ENCODE measurements around the gene SH3TC1. TPM values are rescaled to one million over a fixed set of nuclear protein-coding genes. Genes with fewer than 3 reads are reported as not detected.
A peak's percentile ranks its signal among the peaks of the same experiment; 100 is the strongest.

SH3TC1 gene
- polyA plus RNA-seq, 1 experiment: 1.2 TPM

- no peak overlapping the region for H3K4me3 ChIP-seq (ENCODE audit: low read depth, low read length)
- DNase-seq (ENCODE audit: low read depth): peak; percentile 59
- CTCF ChIA-PET: interaction anchor here (0.5 to 1.6 kb wide), 6 partner anchors 9 to 124 kb away, joined by 3 to 8 read pairs (median 4); partner anchors contain the start of gene HTRA3
- POLR2A ChIA-PET: no interaction called here
- no peaks in the 10 kb centered on the region for H3K36me3 ChIP-seq (ENCODE audit: control insufficient read depth, insufficient read depth, low read length)
- H3K27me3 ChIP-seq (ENCODE audit: control insufficient read depth, insufficient read depth, low read length): no peaks in the 10 kb centered on the region
- no peak for TF ChIP-seq CTCF (IDR thresholded peaks at IDR 0.05; ENCODE audit: insufficient read depth, low read depth, low read length)
Measured at GRCh38 chr4:8278421-8279287, 79.6 kb downstream of the SH3TC1 start.

- ChIA-PET CTCF (interaction anchor here (0.5 to 1.5 kb wide), 2 partner anchors 26 to 115 kb away, joined by 3 to 4 read pairs; no protein-coding TSS in a partner anchor), POLR2A (no interaction called here)
- TF ChIP-seq CTCF (IDR thresholded peaks at IDR 0.05; ENCODE audit: insufficient read depth, low read depth, low read length): no peak
- no peak for DNase-seq (ENCODE audit: low read depth)
- no peaks in the 10 kb centered on the region for H3K27me3 ChIP-seq (ENCODE audit: control insufficient read depth, insufficient read depth, low read length)
- H3K36me3 ChIP-seq (ENCODE audit: control insufficient read depth, insufficient read depth, low read length): no peaks in the 10 kb centered on the region
- H3K4me3 ChIP-seq (ENCODE audit: low read depth, low read length): no peak overlapping the region
Measured at GRCh38 chr4:8279321-8280157, 80.4 kb downstream of the SH3TC1 start.

GRCh38 chr4:8280158-8280875 lies 81.2 kb downstream of the SH3TC1 start:
- POLR2A ChIA-PET: no interaction called here
- no peak for DNase-seq (ENCODE audit: low read depth)
- H3K36me3 ChIP-seq (ENCODE audit: control insufficient read depth, insufficient read depth, low read length): no peaks in the 10 kb centered on the region
- CTCF ChIA-PET: no interaction called here
- no peak overlapping the region for H3K4me3 ChIP-seq (ENCODE audit: low read depth, low read length)
- TF ChIP-seq CTCF (IDR thresholded peaks at IDR 0.05; ENCODE audit: insufficient read depth, low read depth, low read length): no peak
- H3K27me3 ChIP-seq (ENCODE audit: control insufficient read depth, insufficient read depth, low read length): no peaks in the 10 kb centered on the region

- no peaks in the 10 kb centered on the region for H3K36me3 ChIP-seq (ENCODE audit: control insufficient read depth, insufficient read depth, low read length)
- TF ChIP-seq CTCF (IDR thresholded peaks at IDR 0.05; ENCODE audit: insufficient read depth, low read depth, low read length): no peak
- no peak overlapping the region for H3K4me3 ChIP-seq (ENCODE audit: low read depth, low read length)
- CTCF ChIA-PET: interaction anchor here (1.0 kb wide), 1 partner anchor 113 kb away, joined by 3 read pairs; no protein-coding TSS in a partner anchor
- POLR2A ChIA-PET: no interaction called here
- H3K27me3 ChIP-seq (ENCODE audit: control insufficient read depth, insufficient read depth, low read length): no peaks in the 10 kb centered on the region
- no peak for DNase-seq (ENCODE audit: low read depth)
Measured at GRCh38 chr4:8280876-8281440, 81.9 kb downstream of the SH3TC1 start.

Data from BJ (cell line).